ENCODE measurements around the gene MYL6B.

The MYL6B gene

DNA sequence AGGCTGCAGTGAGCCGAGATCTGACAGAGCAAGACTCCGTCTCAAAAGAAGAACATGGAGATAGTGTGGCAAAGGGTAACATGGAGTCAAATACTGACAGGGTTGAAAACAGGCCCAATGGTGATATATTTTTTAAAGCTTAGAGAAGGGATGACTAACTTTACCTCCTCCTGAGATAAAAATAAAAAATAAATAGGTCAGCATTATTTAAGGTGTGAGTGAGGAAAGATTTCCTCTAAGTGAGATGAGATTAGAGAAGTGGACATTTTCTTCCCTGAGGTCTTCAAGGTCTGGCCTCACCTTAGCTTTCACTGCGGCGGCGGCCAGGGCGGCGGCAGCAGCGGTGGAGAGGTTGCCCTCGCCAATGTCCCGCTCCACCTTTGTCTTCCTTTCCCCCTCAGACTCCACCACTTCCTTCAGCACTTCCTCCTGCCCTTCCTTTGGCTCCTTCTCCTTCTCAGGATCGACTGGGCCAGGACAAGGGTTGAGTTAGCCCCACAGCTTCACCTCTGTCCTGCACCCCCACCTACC is 16.9 kb downstream of the MYL6B start:
- H3K36me3 ChIP-seq, result peaks cover 58% of the 10 kb centered on the region
- no peaks in the 10 kb centered on the region for H3K4me1 ChIP-seq
- no peaks in the 10 kb centered on the region for H3K27me3 ChIP-seq
- TF ChIP-seq, protein P1, sequence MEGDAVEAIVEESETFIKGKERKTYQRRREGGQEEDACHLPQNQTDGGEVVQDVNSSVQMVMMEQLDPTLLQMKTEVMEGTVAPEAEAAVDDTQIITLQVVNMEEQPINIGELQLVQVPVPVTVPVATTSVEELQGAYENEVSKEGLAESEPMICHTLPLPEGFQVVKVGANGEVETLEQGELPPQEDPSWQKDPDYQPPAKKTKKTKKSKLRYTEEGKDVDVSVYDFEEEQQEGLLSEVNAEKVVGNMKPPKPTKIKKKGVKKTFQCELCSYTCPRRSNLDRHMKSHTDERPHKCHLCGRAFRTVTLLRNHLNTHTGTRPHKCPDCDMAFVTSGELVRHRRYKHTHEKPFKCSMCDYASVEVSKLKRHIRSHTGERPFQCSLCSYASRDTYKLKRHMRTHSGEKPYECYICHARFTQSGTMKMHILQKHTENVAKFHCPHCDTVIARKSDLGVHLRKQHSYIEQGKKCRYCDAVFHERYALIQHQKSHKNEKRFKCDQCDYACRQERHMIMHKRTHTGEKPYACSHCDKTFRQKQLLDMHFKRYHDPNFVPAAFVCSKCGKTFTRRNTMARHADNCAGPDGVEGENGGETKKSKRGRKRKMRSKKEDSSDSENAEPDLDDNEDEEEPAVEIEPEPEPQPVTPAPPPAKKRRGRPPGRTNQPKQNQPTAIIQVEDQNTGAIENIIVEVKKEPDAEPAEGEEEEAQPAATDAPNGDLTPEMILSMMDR (IDR thresholded peaks at IDR 0.05; ENCODE audit: low read depth, low read length), result no peak
- no peak overlapping the region for H3K4me3 ChIP-seq (ENCODE audit: low read depth, low read length)
- no peak for DNase-seq
- no peaks in the 10 kb centered on the region for H3K9me3 ChIP-seq

DNA sequence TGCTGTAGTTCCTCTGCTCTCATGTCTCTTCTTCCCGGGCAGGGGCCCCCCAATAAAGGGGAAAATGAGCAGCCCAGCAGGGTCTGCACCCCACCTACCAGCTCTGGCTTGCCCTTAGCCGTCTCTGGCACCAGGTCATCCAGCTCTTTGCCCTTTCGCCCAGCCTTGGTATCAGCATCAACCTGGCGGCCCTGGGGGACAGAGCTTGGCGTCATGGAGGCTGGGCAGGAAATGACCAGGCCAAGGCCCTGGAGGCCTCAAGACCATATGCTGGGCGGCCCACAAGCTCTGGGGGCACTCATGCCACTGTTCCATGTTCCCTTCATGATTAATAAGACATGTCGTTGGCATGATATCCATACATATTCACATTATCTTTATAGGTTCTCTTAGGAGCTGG is 20.5 kb downstream of the MYL6B start:
- Histone ChIP-seq H3K4me3 (ENCODE audit: low read depth, low read length) (no peak overlapping the region), H3K36me3 (peaks cover 52% of the 10 kb centered on the region)
- TF ChIP-seq, protein P1 (IDR thresholded peaks at IDR 0.05; ENCODE audit: low read depth, low read length), result no peak

GRCh38 chr12:56178347-56178746 is 26.0 kb downstream of the MYL6B start:
- Histone ChIP-seq H3K4me3 (ENCODE audit: low read depth, low read length) (no peak overlapping the region), H3K4me1 (no peaks in the 10 kb centered on the region), H3K27me3 (no peaks in the 10 kb centered on the region), H3K36me3 (peaks cover 60% of the 10 kb centered on the region), H3K9me3 (no peaks in the 10 kb centered on the region; the same call in 1 of the 2 replicates)
- TF ChIP-seq, protein P1 (IDR thresholded peaks at IDR 0.05; ENCODE audit: low read depth, low read length), result no peak
- no peak for DNase-seq

More for the DNA sequence above, 20.5 kb downstream of the MYL6B start:
- DNase-seq, result no peak
- H3K9me3 ChIP-seq, result no peaks in the 10 kb centered on the region
- H3K27me3 ChIP-seq, result no peaks in the 10 kb centered on the region
- no peaks in the 10 kb centered on the region for H3K4me1 ChIP-seq

GRCh38 chr12:56186957-56187356 is 34.6 kb downstream of the MYL6B start:
- H3K36me3 ChIP-seq, result peaks cover 37% of the 10 kb centered on the region
- no peak for DNase-seq
- H3K4me3 ChIP-seq (ENCODE audit: low read depth, low read length), result no peak overlapping the region
- H3K4me1 ChIP-seq, result no peaks in the 10 kb centered on the region
- no peaks in the 10 kb centered on the region for H3K27me3 ChIP-seq
- TF ChIP-seq, protein P1 (IDR thresholded peaks at IDR 0.05; ENCODE audit: low read depth, low read length), result no peak
- no peaks in the 10 kb centered on the region for H3K9me3 ChIP-seq

DNA sequence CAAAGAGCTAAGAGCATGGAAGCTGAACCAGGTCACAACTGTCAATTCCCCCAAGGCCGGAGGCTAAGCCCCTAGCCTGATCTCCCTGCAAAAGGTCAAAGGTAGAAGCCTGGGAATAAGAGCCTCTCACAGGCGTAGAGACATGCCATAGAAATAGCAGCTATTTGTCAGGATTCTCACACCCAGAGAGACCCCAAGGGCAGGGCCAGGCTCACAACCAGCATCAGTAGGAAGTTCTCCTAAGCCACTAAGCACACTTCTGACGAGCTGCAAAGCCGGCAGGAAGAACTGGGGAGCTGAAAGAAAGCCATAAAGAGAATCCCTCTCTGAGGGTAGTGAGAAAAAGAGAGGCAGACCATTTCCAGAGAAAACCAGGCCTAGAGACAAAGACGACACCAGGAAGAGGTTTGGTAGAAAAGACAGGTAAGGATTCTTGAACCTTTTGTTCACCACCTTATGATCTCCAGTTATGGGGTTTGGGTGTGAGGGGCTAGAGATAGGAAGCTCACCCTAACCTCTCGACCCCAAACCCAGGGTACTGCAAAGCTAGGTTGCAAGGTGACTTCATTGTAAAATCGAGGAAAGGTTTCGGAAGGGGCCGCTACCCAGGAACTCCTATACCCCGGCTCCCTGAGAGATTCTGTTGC is 35.9 kb downstream of the MYL6B start:
- no peak for DNase-seq
- Histone ChIP-seq H3K4me1 (no peaks in the 10 kb centered on the region), H3K27me3 (no peaks in the 10 kb centered on the region), H3K4me3 (ENCODE audit: low read depth, low read length) (peak overlapping the region; percentile 84), H3K36me3 (peaks cover 29% of the 10 kb centered on the region), H3K9me3 (no peaks in the 10 kb centered on the region)
- TF ChIP-seq, protein P1 (IDR thresholded peaks at IDR 0.05; ENCODE audit: low read depth, low read length), result no peak

DNA sequence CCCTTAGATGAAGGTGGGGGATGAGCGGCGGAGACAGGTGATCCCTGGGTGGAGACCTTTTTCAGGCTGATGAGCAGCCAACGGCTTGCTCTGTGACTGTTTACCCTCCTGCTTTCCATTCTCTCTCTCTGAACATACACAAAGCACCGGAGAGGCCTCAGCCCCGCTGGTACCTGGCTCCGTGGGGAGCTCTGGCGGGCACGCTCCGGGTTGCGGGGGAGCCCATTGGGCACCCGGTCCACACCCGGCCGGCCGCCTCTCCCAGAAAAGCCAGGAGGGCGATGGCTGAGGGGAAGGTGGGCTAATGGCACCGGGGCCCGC is 36.4 kb downstream of the MYL6B start:
- H3K4me1 ChIP-seq, result no peaks in the 10 kb centered on the region
- H3K36me3 ChIP-seq, result peaks cover 24% of the 10 kb centered on the region
- H3K4me3 ChIP-seq (ENCODE audit: low read depth, low read length), result peak overlapping the region; percentile 84
- no peak for DNase-seq
- TF ChIP-seq, protein P1 (IDR thresholded peaks at IDR 0.05; ENCODE audit: low read depth, low read length), result no peak
- no peaks in the 10 kb centered on the region for H3K9me3 ChIP-seq
- no peaks in the 10 kb centered on the region for H3K27me3 ChIP-seq
